Fibroblast of villous mesenchyme (primary cell): ENCODE results near the gene PDE4C. TPM values are rescaled to one million over a fixed set of nuclear protein-coding genes. Genes with fewer than 3 reads are reported as not detected.

Experiments
- DNase-seq: peaks from one replicate; pipeline ENCODE4 v3.0.0-alpha.2; 2010; ENCODE audit warnings: low read depth
- H3K4me3 ChIP-seq: 2 replicates; pipeline ENCODE4 v1.5.1; 2011; ENCODE audit warnings: low read depth, mild to moderate bottlenecking, low read length
- total RNA-seq: library from RNA; depleted of rRNA; stranded (reverse); fragments of >200 nt; gene quantifications from 2 replicates; pipeline ENCODE4 v1.2.3, GENCODE V29; 2012
- TF ChIP-seq, protein P1 (sequence below): IDR thresholded peaks from 2 replicates; pipeline ENCODE4 v1.5.1; 2012; ENCODE audit warnings: low read depth, mild to moderate bottlenecking, low read length; ENCODE audit not compliant: insufficient read depth

PDE4C gene
- total RNA-seq, 1 donor, result under 0.01 TPM

DNA sequence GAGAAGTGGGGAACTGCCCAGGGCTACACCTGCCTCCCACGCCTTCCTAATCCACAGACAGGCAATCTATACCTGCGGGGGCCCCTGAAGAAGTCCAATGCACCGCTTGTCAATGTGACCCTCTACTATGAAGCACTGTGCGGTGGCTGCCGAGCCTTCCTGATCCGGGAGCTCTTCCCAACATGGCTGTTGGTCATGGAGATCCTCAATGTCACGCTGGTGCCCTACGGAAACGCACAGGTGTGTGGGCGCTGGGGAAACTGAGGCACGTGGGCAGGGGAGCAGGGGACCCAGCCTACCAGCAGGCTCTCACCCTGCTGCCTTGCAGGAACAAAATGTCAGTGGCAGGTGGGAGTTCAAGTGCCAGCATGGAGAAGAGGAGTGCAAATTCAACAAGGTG lies 51.3 kb downstream of the PDE4C start:
- DNase-seq, result no peak
- TF ChIP-seq, protein P1, sequence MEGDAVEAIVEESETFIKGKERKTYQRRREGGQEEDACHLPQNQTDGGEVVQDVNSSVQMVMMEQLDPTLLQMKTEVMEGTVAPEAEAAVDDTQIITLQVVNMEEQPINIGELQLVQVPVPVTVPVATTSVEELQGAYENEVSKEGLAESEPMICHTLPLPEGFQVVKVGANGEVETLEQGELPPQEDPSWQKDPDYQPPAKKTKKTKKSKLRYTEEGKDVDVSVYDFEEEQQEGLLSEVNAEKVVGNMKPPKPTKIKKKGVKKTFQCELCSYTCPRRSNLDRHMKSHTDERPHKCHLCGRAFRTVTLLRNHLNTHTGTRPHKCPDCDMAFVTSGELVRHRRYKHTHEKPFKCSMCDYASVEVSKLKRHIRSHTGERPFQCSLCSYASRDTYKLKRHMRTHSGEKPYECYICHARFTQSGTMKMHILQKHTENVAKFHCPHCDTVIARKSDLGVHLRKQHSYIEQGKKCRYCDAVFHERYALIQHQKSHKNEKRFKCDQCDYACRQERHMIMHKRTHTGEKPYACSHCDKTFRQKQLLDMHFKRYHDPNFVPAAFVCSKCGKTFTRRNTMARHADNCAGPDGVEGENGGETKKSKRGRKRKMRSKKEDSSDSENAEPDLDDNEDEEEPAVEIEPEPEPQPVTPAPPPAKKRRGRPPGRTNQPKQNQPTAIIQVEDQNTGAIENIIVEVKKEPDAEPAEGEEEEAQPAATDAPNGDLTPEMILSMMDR, result no peak
- H3K4me3 ChIP-seq, result no peak overlapping the region

Other genes starting within 250 kb of the PDE4C start
- 3.5 and 3.9 TPM in 2 replicates for gene ARRDC2, start 218.3 kb downstream of the PDE4C start, total RNA-seq
- gene IL12RB1, start 139.5 kb downstream of the PDE4C start, total RNA-seq, result 0.64 and 1.3 TPM in 2 replicates
- 1.9 and 3.0 TPM in 2 replicates for gene MAST3, start 128.7 kb downstream of the PDE4C start, total RNA-seq
- gene PIK3R2, start 73.3 kb downstream of the PDE4C start, total RNA-seq, result 30.7 and 30.9 TPM in 2 replicates
- 24.2 and 29.0 TPM in 2 replicates for gene IFI30, start 52.6 kb downstream of the PDE4C start, total RNA-seq
- 9.3 and 10.8 TPM in 2 replicates for gene MPV17L2, start 33.2 kb downstream of the PDE4C start, total RNA-seq
- gene RAB3A, start 22.4 kb downstream of the PDE4C start, total RNA-seq, result 0.97 and 1.3 TPM in 2 replicates
- 0.86 and 0.97 TPM in 2 replicates for gene IQCN, start 48.0 kb upstream of the PDE4C start, total RNA-seq
- gene JUND, start 55.2 kb upstream of the PDE4C start, total RNA-seq, result 111 and 150 TPM in 2 replicates
- 131 and 143 TPM in 2 replicates for gene LSM4, start 96.6 kb upstream of the PDE4C start, total RNA-seq
- gene PGPEP1, start 114.2 kb upstream of the PDE4C start, total RNA-seq, result 24.8 and 29.8 TPM in 2 replicates
- gene GDF15, start 159.7 kb upstream of the PDE4C start, total RNA-seq, result 28.9 and 49.9 TPM in 2 replicates
- gene LRRC25, start 171.2 kb upstream of the PDE4C start, total RNA-seq, result under 0.01 TPM in 1 of 2 replicates, not detected in the other
- 56.1 and 73.4 TPM in 2 replicates for gene SSBP4, start 193.0 kb upstream of the PDE4C start, total RNA-seq
- 25.4 and 48.4 TPM in 2 replicates for gene ISYNA1, start 211.7 kb upstream of the PDE4C start, total RNA-seq